IMR-90 (cell line): ENCODE results near the gene C7orf33. TPM values are rescaled to one million over a fixed set of nuclear protein-coding genes. Genes with fewer than 3 reads are reported as not detected.

Source experiments
- ATAC-seq: fragments of 200-7000 bp; cut with Tn5 transposase; 2 replicates; pipeline ENCODE4 v1.9.1; 2020; ENCODE audit warnings: low read depth, mild to moderate bottlenecking, moderate library complexity
- BruUV-seq: library from RNA; stranded (reverse); fragments of 400-500 nt; replicated peaks from 2 replicates; lab custom pipeline; 2021; lab: Mats Ljungman, UMichigan
- CTCF ChIA-PET: fragments of 300-600 bp; formaldehyde crosslinking; extraction: SDS; loops from one replicate; lab custom pipeline; 2021; ENCODE audit warnings: antibody characterized with exemption; lab: Yijun Ruan, JAX
- POLR2A ChIA-PET: fragments of 300-600 bp; sonication (Branson Sonifier 250); formaldehyde crosslinking; loops from one replicate; lab custom pipeline; 2022; ENCODE audit warnings: antibody characterized with exemption; ENCODE audit not compliant: unreplicated experiment; lab: Charles Lee
- DNase-seq: peaks from one replicate; pipeline ENCODE4 v3.0.0; 2013
- H2AFZ ChIP-seq: replicated peaks from 2 replicates; pipeline ENCODE3; 2013; ENCODE audit warnings: low read length, mild to moderate bottlenecking; ENCODE audit not compliant: poor library complexity
- H2AK5ac ChIP-seq: 2 replicates; pipeline ENCODE4 v1.6.1; 2013; ENCODE audit warnings: low read depth, low read length, inconsistent platforms
- H2AK9ac ChIP-seq: replicated peaks from 2 replicates; pipeline ENCODE3; 2013; ENCODE audit warnings: mild to moderate bottlenecking, low read depth, low read length, moderate library complexity; ENCODE audit not compliant: poor library complexity
- H2BK120ac ChIP-seq: 2 replicates; pipeline ENCODE4 v1.6.1; 2013; ENCODE audit warnings: low read depth, low read length, inconsistent platforms
- H2BK15ac ChIP-seq: 3 replicates; pipeline ENCODE4 v1.6.1; 2013; ENCODE audit warnings: low read depth, low read length, inconsistent platforms
- H2BK20ac ChIP-seq: 2 replicates; pipeline ENCODE4 v1.6.1; 2013; ENCODE audit warnings: low read depth, mild to moderate bottlenecking, inconsistent platforms, low read length, moderate library complexity
- H2BK5ac ChIP-seq: 2 replicates; pipeline ENCODE4 v1.6.1; 2013; ENCODE audit warnings: mild to moderate bottlenecking, low read depth, low read length, inconsistent platforms; ENCODE audit not compliant: poor library complexity, severe bottlenecking
- H3K14ac ChIP-seq: replicated peaks from 2 replicates; pipeline ENCODE4 v1.6.1; 2013; ENCODE audit warnings: low read depth, low read length, inconsistent platforms
- H3K18ac ChIP-seq: 2 replicates; pipeline ENCODE4 v1.6.1; 2013; ENCODE audit warnings: low read depth, low read length, control low read depth
- H3K23ac ChIP-seq: 2 replicates; pipeline ENCODE4 v1.6.1; 2013; ENCODE audit warnings: low read depth, low read length, inconsistent platforms
- H3K27ac ChIP-seq: 2 replicates; pipeline ENCODE4 v1.5.1; 2013; ENCODE audit warnings: mild to moderate bottlenecking, control low read depth, low read length; ENCODE audit not compliant: insufficient read depth
- H3K27me3 ChIP-seq: 2 replicates; pipeline ENCODE4 v1.6.1; 2013; ENCODE audit warnings: low read length; ENCODE audit not compliant: control insufficient read depth, insufficient read depth
- H3K36me3 ChIP-seq: 2 replicates; pipeline ENCODE4 v1.6.1; 2013; ENCODE audit warnings: low read length, mixed read lengths; ENCODE audit not compliant: control insufficient read depth, insufficient read depth
- H3K4ac ChIP-seq: 2 replicates; pipeline ENCODE4 v1.6.1; 2013; ENCODE audit warnings: low read depth, low read length, inconsistent platforms
- H3K4me1 ChIP-seq: 2 replicates; pipeline ENCODE4 v1.6.1; 2013; ENCODE audit warnings: low read length, mixed read lengths; ENCODE audit not compliant: control insufficient read depth, insufficient read depth
- H3K4me2 ChIP-seq: 2 replicates; pipeline ENCODE4 v1.6.1; 2013; ENCODE audit warnings: low read depth, mild to moderate bottlenecking, control low read depth, low read length, moderate library complexity
- H3K4me3 ChIP-seq: 2 replicates; pipeline ENCODE4 v1.5.1; 2013; ENCODE audit warnings: low read depth, mild to moderate bottlenecking, control low read depth, low read length, moderate library complexity; ENCODE audit not compliant: insufficient read depth
- H3K56ac ChIP-seq: 2 replicates; pipeline ENCODE4 v1.6.1; 2013; ENCODE audit warnings: low read length, inconsistent platforms; ENCODE audit not compliant: insufficient read depth; ENCODE audit errors: extremely low read depth
- H3K79me1 ChIP-seq, 2 experiments: 2 replicates each; pipeline ENCODE4 v1.6.1; 2013; ENCODE audit warnings: low read length in 2 of 2, inconsistent platforms in 1 of 2, low read depth in 1 of 2
- H3K9ac ChIP-seq: 2 replicates; pipeline ENCODE4 v1.6.1; 2013; ENCODE audit warnings: low read depth, low read length, control low read depth
- H3K9me1 ChIP-seq: 2 replicates; pipeline ENCODE4 v1.6.1; 2013; ENCODE audit warnings: low read length, inconsistent platforms; ENCODE audit not compliant: insufficient read depth
- H3K9me3 ChIP-seq: 2 replicates; pipeline ENCODE4 v1.6.1; 2013; ENCODE audit warnings: low read length; ENCODE audit not compliant: control insufficient read depth, insufficient read depth
- H4K20me1 ChIP-seq: 2 replicates; pipeline ENCODE4 v1.6.1; 2013; ENCODE audit warnings: low read length, inconsistent platforms; ENCODE audit not compliant: insufficient read depth
- H4K5ac ChIP-seq: 2 replicates; pipeline ENCODE4 v1.6.1; 2013; ENCODE audit warnings: mild to moderate bottlenecking, low read depth, low read length, control low read depth
- H4K8ac ChIP-seq, 2 experiments: 2 replicates each; pipeline ENCODE4 v1.6.1; 2013; ENCODE audit warnings: low read depth in 2 of 2, low read length in 2 of 2, control low read depth in 1 of 2, inconsistent platforms in 1 of 2
- H4K91ac ChIP-seq: 2 replicates; pipeline ENCODE4 v1.6.1; 2013; ENCODE audit warnings: low read depth, low read length, inconsistent platforms; ENCODE audit not compliant: insufficient read depth
- BHLHE40 ChIP-seq: fragments of 150-350 bp; IDR thresholded peaks from 2 replicates; pipeline ENCODE4 v1.6.1; 2016; ENCODE audit warnings: mild to moderate bottlenecking, low read depth, low read length
- CEBPB ChIP-seq: IDR thresholded peaks from 2 replicates; pipeline ENCODE4 v1.6.1; 2012; ENCODE audit warnings: low read depth, low read length, improper control_type of control experiment
- CHD1 ChIP-seq: IDR thresholded peaks from 2 replicates; pipeline ENCODE4 v1.6.1; 2012; ENCODE audit warnings: low read depth, low read length, improper control_type of control experiment
- CTCF ChIP-seq: conservative IDR thresholded peaks from 2 replicates; pipeline ENCODE4 v1.5.1; 2012; ENCODE audit warnings: mild to moderate bottlenecking, low read depth, low read length, improper control_type of control experiment
- ELK1 ChIP-seq: fragments of 150-350 bp; IDR thresholded peaks from 2 replicates; pipeline ENCODE4 v1.6.1; 2016; ENCODE audit warnings: low read depth, mild to moderate bottlenecking, low read length, moderate library complexity, borderline replicate concordance
- FOS ChIP-seq: fragments of 150-350 bp; IDR thresholded peaks from 2 replicates; pipeline ENCODE4 v1.6.1; 2016; ENCODE audit warnings: low read depth, low read length
- MAFK ChIP-seq: IDR thresholded peaks from 2 replicates; pipeline ENCODE4 v1.6.1; 2012; ENCODE audit warnings: low read depth, low read length, improper control_type of control experiment
- MAZ ChIP-seq: IDR thresholded peaks from 2 replicates; pipeline ENCODE4 v1.6.1; 2012; ENCODE audit warnings: low read depth, mild to moderate bottlenecking, low read length, improper control_type of control experiment, moderate library complexity, borderline replicate concordance
- MXI1 ChIP-seq: IDR thresholded peaks from 2 replicates; pipeline ENCODE4 v1.6.1; 2012; ENCODE audit warnings: low read depth, mild to moderate bottlenecking, low read length, moderate library complexity, borderline replicate concordance
- NFE2L2 ChIP-seq: fragments of 150-350 bp; IDR thresholded peaks from 2 replicates; pipeline ENCODE4 v1.6.1; 2016; ENCODE audit warnings: low read depth, mild to moderate bottlenecking, low read length
- POLR2A ChIP-seq: IDR thresholded peaks from 2 replicates; pipeline ENCODE4 v1.6.1; 2012; ENCODE audit warnings: mild to moderate bottlenecking, low read depth, low read length
- RAD21 ChIP-seq: IDR thresholded peaks from 2 replicates; pipeline ENCODE4 v1.6.1; 2012; ENCODE audit warnings: low read length, improper control_type of control experiment
- RCOR1 ChIP-seq: IDR thresholded peaks from 2 replicates; pipeline ENCODE4 v1.6.1; 2012; ENCODE audit warnings: mild to moderate bottlenecking, low read length, improper control_type of control experiment; ENCODE audit not compliant: insufficient replicate concordance
- RFX5 ChIP-seq: IDR thresholded peaks from 2 replicates; pipeline ENCODE4 v1.8.0; 2012; ENCODE audit warnings: low read depth, mild to moderate bottlenecking, low read length, moderate library complexity
- SMC3 ChIP-seq: fragments of 150-350 bp; IDR thresholded peaks from 2 replicates; pipeline ENCODE4 v1.6.1; 2016; ENCODE audit warnings: low read depth, mild to moderate bottlenecking, antibody characterized with exemption, low read length, moderate library complexity
- USF2 ChIP-seq: fragments of 150-350 bp; IDR thresholded peaks from 2 replicates; pipeline ENCODE4 v1.6.1; 2017; ENCODE audit warnings: mild to moderate bottlenecking, antibody characterized with exemption, low read length, low read depth
- WGBS, 2 experiments: methylation state at CpG; one replicate each; pipeline versions ENCODE4 v1.1.5 to v1.1.7; 2013; ENCODE audit warnings: missing lambda C conversion rate in 2 of 2; ENCODE audit not compliant: insufficient read length in 1 of 2; ENCODE audit errors: extremely low coverage in 2 of 2; 5-methylcytosine and 5-hydroxymethylcytosine counted together
- dilution Hi-C: fragments of 300-500 bp; cut with HindIII; formaldehyde crosslinking; loops from one replicate; pipeline ENCODE4 v1.14.3; 2018; ENCODE audit warnings: low sequenced_read_pairs; ENCODE audit not compliant: unreplicated experiment
- in situ Hi-C: fragments of 300-500 bp; cut with MboI; formaldehyde crosslinking; loops from 3 replicates; pipeline ENCODE4 v1.14.3; 2019; ENCODE audit warnings: low sequenced_read_pairs, inconsistent platforms, mixed read lengths
- intact Hi-C: fragments of 100-400 bp; cut with micrococcal nuclease; formaldehyde crosslinking; loops from 2 replicates; pipeline ENCODE4 v1.10.0; 2022
- polyA plus RNA-seq, 3 experiments: library from polyadenylated mRNA; depleted of rRNA; stranded (reverse); fragments of >200 nt; gene quantifications; 2 replicates each; pipeline ENCODE4 v1.2.3, GENCODE V29; 2012; ENCODE audit warnings: low replicate concordance in 1 of 3
- total RNA-seq: library from RNA; depleted of rRNA; stranded (reverse); fragments of >200 nt; gene quantifications from 2 replicates; pipeline ENCODE4 v1.2.3, GENCODE V29; 2012

The C7orf33 gene
- total and polyA plus RNA-seq, 2 of the 4 experiments (the other 2 are of a cell fraction), result not detected

- DNase-seq (no peak), ATAC-seq (no peak)
- no peaks in the 10 kb centered on the region for H4K20me1 ChIP-seq
- in situ Hi-C loops (no loop called here), intact Hi-C loops (no loop called here), dilution Hi-C loops (no loop called here)
- H4K91ac ChIP-seq, result no peak overlapping the region
- H3K14ac ChIP-seq, result no peak overlapping the region
- H2BK120ac ChIP-seq, result no peak overlapping the region
- H2BK15ac ChIP-seq, result no peak overlapping the region
- CTCF ChIA-PET, result no interaction called here
- H2BK20ac ChIP-seq, result no peak overlapping the region
- H2AFZ ChIP-seq, result no peak overlapping the region
- no peak overlapping the region for H3K4ac ChIP-seq
- no peak overlapping the region for H3K27ac ChIP-seq
- no peaks in the 10 kb centered on the region for H3K4me1 ChIP-seq
- no peak overlapping the region for H3K56ac ChIP-seq
- H2BK5ac ChIP-seq, result no peak overlapping the region
- peaks cover 14% of the 10 kb centered on the region for H3K27me3 ChIP-seq
- H3K9me3 ChIP-seq, result no peaks in the 10 kb centered on the region
- no peak overlapping the region for H3K23ac ChIP-seq
- no peak overlapping the region for H3K9ac ChIP-seq
- no peaks in the 10 kb centered on the region for H3K79me1 ChIP-seq
- H3K4me3 ChIP-seq, result no peak overlapping the region
- no peak overlapping the region for H2AK9ac ChIP-seq
- no peak overlapping the region for H3K4me2 ChIP-seq
- no CpG with 5 or more reads among the region's 3 CpGs for WGBS, 2 experiments
- BruUV-seq, result no TSS peak
- H4K8ac ChIP-seq, result no peak overlapping the region
- TF ChIP-seq CEBPB (no peak), MAFK (no peak), MAZ (no peak), ELK1 (no peak), RFX5 (no peak), USF2 (no peak), MXI1 (no peak), RAD21 (no peak), CHD1 (no peak), CTCF (no peak), BHLHE40 (no peak), SMC3 (no peak), FOS (no peak), NFE2L2 (no peak), POLR2A (no peak), RCOR1 (no peak)
- no peaks in the 10 kb centered on the region for H3K36me3 ChIP-seq
- H2AK5ac ChIP-seq, result no peak overlapping the region
- H3K9me1 ChIP-seq, result no peaks in the 10 kb centered on the region
- H3K18ac ChIP-seq, result no peak overlapping the region
- POLR2A ChIA-PET, result no interaction called here
- no peak overlapping the region for H4K5ac ChIP-seq
Measured at GRCh38 chr7:148625342-148625741, 34.8 kb downstream of the C7orf33 start.
